Activated naive CD4-positive, alpha-beta T cell treated with anti-CD3 and anti-CD28 coated beads, Interleukin-2, amount 50 U/mL, for 24 hours (primary cell): ENCODE measurements around the gene MYH3.

Experiments
- H3K27ac Mint-ChIP-seq: one replicate; pipeline ENCODE4 v1.8.0; 2021; ENCODE audit warnings: mild to moderate bottlenecking, mixed read lengths
- H3K27me3 Mint-ChIP-seq: one replicate; pipeline ENCODE4 v1.8.0; 2021; ENCODE audit warnings: mixed read lengths
- H3K36me3 Mint-ChIP-seq: one replicate; pipeline ENCODE4 v1.8.0; 2021; ENCODE audit warnings: mixed read lengths
- H3K4me1 Mint-ChIP-seq: one replicate; pipeline ENCODE4 v1.8.0; 2021; ENCODE audit warnings: mixed read lengths
- H3K4me3 Mint-ChIP-seq: one replicate; pipeline ENCODE4 v1.8.0; 2021; ENCODE audit warnings: mild to moderate bottlenecking, mixed read lengths
- H3K9me3 Mint-ChIP-seq: one replicate; pipeline ENCODE4 v1.8.0; 2021; ENCODE audit warnings: mixed read lengths

Gene MYH3

DNA sequence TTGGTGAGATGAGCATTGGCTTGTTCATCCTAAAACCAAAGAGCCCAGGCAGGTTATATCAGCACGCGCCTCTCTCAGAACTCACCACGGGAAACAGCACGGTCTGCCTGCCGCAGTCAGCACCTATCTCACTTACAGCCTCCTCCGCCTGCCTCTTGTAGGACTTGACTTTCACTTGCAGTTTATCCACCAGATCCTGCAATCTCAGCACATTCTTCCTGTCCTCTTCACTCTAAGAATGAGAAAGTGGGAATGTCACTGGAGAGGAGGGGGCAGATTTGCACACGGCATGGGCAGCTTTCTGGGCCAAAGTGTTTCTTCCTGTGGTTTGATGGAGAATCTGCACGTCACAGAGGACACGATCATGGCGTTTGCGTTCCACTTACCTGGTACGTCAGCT, 27.4 kb downstream of the MYH3 start:
- Mint-ChIP-seq H3K36me3 (peaks cover 18% of the 10 kb centered on the region), H3K27me3 (no peaks in the 10 kb centered on the region), H3K27ac (no peak overlapping the region)

GRCh38 chr17:10628756-10629155, 28.4 kb downstream of the MYH3 start:
- H3K27ac Mint-ChIP-seq = no peak overlapping the region
- H3K4me1 Mint-ChIP-seq = no peaks in the 10 kb centered on the region
- H3K27me3 Mint-ChIP-seq = no peaks in the 10 kb centered on the region
- H3K36me3 Mint-ChIP-seq = peaks cover 16% of the 10 kb centered on the region
- no peak overlapping the region for H3K4me3 Mint-ChIP-seq
- no peaks in the 10 kb centered on the region for H3K9me3 Mint-ChIP-seq

More for the DNA sequence above, 27.4 kb downstream of the MYH3 start:
- Mint-ChIP-seq H3K4me1 (no peaks in the 10 kb centered on the region), H3K4me3 (no peak overlapping the region), H3K9me3 (no peaks in the 10 kb centered on the region)

DNA sequence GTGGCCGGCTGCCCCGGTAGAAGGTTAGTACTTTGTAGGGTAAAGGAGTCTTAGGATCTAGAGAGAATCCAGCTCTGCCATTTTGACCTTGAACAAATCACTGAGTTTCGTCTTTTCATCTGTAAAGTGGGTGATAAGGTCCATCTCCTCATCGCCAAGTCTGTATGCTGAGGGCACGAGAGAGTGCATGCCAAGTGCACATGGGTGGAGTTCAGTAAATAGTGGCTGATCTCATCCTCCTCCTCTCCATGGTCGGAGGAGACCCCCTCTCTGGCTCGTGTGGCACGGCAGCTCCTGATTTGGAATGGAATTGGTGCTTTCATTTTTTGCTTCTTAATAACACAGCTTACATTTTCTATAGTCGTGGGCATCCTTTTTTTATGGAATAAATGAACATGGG, 30.7 kb downstream of the MYH3 start:
- Mint-ChIP-seq H3K27ac (no peak overlapping the region), H3K4me3 (no peak overlapping the region), H3K36me3 (peaks cover 13% of the 10 kb centered on the region), H3K4me1 (no peaks in the 10 kb centered on the region), H3K9me3 (no peaks in the 10 kb centered on the region), H3K27me3 (no peaks in the 10 kb centered on the region)

- Mint-ChIP-seq H3K4me1 (no peaks in the 10 kb centered on the region), H3K27me3 (no peaks in the 10 kb centered on the region), H3K9me3 (no peaks in the 10 kb centered on the region), H3K36me3 (peaks cover 7% of the 10 kb centered on the region), H3K27ac (no peak overlapping the region), H3K4me3 (no peak overlapping the region)
Measured at GRCh38 chr17:10624969-10625368, 32.1 kb downstream of the MYH3 start.

GRCh38 chr17:10623737-10624338, 33.3 kb downstream of the MYH3 start:
- H3K27me3 Mint-ChIP-seq = no peaks in the 10 kb centered on the region

DNA sequence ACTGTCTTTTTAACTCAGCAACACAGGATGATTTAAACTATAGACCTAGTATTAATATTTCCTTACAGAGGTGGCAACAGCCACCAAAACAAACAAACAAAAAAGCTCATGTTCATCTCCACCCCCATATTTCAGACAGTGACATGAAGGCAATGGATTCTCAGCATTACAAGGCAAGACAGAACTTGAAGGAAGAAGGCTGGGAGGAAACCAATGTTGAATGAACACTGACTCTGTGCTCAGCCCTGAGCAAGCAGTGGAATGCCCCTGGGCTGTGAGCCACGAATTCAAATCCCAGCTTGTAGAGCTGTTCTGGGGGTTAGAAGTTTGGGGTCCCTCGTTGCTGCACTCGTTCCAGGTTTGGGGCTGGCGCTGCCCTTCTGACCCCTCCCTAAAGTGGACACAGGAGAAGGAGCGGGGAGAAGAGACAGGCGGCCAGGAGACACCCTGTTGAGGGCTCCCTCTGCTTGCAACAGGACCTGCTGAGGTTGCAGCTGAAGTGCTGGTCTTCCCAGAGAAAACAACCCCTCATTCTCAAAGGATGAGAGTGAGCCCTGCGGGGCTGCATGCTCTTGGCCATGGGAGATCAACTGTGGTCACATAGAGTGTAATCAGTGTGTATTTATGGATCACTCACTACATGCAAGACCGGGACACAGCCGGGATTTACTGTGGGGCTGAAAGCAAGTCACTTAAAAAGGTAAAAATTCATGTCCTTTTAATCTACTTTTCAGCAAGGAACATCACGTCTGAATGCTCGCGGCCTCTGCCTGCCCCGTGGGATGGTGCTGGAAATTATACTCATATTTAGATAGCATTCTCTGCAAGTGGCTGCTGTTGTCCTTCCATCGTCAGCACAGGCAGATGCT, 34.3 kb downstream of the MYH3 start:
- H3K27me3 Mint-ChIP-seq = no peaks in the 10 kb centered on the region
- no peaks in the 10 kb centered on the region for H3K9me3 Mint-ChIP-seq
- H3K36me3 Mint-ChIP-seq = no peaks in the 10 kb centered on the region
- no peak overlapping the region for H3K27ac Mint-ChIP-seq
- H3K4me1 Mint-ChIP-seq = no peaks in the 10 kb centered on the region
- no peak overlapping the region for H3K4me3 Mint-ChIP-seq

More at GRCh38 chr17:10623737-10624338, 33.3 kb downstream of the MYH3 start:
- no peaks in the 10 kb centered on the region for H3K4me1 Mint-ChIP-seq
- H3K27ac Mint-ChIP-seq = no peak overlapping the region
- H3K36me3 Mint-ChIP-seq = peaks cover 3% of the 10 kb centered on the region
- no peaks in the 10 kb centered on the region for H3K9me3 Mint-ChIP-seq
- H3K4me3 Mint-ChIP-seq = no peak overlapping the region

DNA sequence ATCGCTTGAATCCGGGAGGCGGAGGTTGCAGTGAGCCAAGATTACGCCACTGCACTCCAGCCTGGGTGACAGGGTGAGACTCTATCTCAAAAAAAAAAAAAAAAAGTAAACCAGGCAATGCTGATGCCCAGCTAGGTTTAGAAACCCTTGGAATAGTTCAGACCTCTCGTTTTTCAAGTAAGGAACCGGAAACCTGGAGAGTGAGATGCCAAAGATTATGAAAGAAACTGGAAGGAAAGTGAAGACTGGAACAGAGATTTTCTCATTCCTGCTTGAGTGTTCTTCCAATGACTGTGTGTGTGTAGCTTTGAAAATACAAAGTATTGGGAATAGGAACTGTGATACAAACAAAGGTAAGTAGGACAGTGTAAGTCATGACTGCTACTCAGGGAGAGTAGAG, 35.7 kb downstream of the MYH3 start:
- Mint-ChIP-seq H3K4me3 (no peak overlapping the region), H3K27me3 (no peaks in the 10 kb centered on the region), H3K9me3 (no peaks in the 10 kb centered on the region), H3K27ac (no peak overlapping the region), H3K36me3 (no peaks in the 10 kb centered on the region), H3K4me1 (no peaks in the 10 kb centered on the region)

DNA sequence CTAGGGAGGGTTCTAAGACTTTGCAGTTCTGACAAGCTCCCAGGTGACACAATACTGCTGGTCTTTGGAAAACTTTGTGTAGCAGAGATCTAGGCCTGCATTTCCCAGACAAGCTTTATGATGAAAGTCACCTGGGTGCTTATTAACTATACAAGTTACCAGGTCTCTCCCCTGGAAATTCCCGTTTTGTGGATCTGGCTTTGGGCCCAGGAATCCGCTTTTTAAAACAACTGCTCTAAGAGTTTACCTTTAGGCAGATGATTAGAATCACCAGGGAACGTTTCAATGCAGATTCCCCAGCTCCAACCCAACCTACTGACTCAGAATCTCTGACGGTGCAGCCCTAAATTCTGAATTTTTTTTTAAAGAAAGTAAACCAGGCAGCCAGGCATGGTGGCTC, 36.3 kb downstream of the MYH3 start:
- H3K9me3 Mint-ChIP-seq = no peaks in the 10 kb centered on the region
- no peaks in the 10 kb centered on the region for H3K4me1 Mint-ChIP-seq
- H3K4me3 Mint-ChIP-seq = no peak overlapping the region
- no peaks in the 10 kb centered on the region for H3K36me3 Mint-ChIP-seq
- no peak overlapping the region for H3K27ac Mint-ChIP-seq
- H3K27me3 Mint-ChIP-seq = no peaks in the 10 kb centered on the region

DNA sequence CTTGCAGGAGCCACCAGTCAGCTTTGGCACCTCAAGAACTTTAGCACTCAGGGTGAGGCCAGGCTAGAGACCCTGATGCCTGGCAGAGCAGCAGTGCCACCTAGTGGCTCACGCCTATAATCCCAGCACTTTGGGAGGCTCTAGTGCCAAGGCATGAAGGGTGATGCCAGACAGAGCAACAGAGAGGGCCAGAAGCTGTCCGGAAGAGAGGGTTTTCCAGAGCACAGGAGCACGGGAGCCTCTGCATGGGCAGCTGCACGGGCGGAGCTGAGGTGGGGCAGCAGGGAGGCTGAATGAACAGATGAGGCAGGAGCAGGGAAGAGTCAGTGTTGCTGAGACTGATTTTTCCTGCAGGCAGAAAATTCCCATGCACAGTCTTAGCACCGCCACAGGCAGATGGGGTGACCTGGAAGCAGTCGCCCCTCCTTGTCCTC, 38.9 kb downstream of the MYH3 start:
- no peak overlapping the region for H3K27ac Mint-ChIP-seq
- no peaks in the 10 kb centered on the region for H3K36me3 Mint-ChIP-seq
- H3K27me3 Mint-ChIP-seq = peaks cover 2% of the 10 kb centered on the region
- no peaks in the 10 kb centered on the region for H3K4me1 Mint-ChIP-seq
- no peak overlapping the region for H3K4me3 Mint-ChIP-seq
- H3K9me3 Mint-ChIP-seq = no peaks in the 10 kb centered on the region

- Mint-ChIP-seq H3K27me3 (peaks cover 3% of the 10 kb centered on the region), H3K4me1 (no peaks in the 10 kb centered on the region), H3K36me3 (no peaks in the 10 kb centered on the region), H3K4me3 (no peak overlapping the region), H3K9me3 (no peaks in the 10 kb centered on the region), H3K27ac (no peak overlapping the region)
Measured at GRCh38 chr17:10617120-10617505, 40.0 kb downstream of the MYH3 start.

GRCh38 chr17:10616502-10617119, 40.5 kb downstream of the MYH3 start:
- H3K9me3 Mint-ChIP-seq = no peaks in the 10 kb centered on the region
- H3K4me3 Mint-ChIP-seq = no peak overlapping the region
- H3K4me1 Mint-ChIP-seq = no peaks in the 10 kb centered on the region
- no peaks in the 10 kb centered on the region for H3K36me3 Mint-ChIP-seq
- H3K27ac Mint-ChIP-seq = no peak overlapping the region
- H3K27me3 Mint-ChIP-seq = peaks cover 3% of the 10 kb centered on the region

DNA sequence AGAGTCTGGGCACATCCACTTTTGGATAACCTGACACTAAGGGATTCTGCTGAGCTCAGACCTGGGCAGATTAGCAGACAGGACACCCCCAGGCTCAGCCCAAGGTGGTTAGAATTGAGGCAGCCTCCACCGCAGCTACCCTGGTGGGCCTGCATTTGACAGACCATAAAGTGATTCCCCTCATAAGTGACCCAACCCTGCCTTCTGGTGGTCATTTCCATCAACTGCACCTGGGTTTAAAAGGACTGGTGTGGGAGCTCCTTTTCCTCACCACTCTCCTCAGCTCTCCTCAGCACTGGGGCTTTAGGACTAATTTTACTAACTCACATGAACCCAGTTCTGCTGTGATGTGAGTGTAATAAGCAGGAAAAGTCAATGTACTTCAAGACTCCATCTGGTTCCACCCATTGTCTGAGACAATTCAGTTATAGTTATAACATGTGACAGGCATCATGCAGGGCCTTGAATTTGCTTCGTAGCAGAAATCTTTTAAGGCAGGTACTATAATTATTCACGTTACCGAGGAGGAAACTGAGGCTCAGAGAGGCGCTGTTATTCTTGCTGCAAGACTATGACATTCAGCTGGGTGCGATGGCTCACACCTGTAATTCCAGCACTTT, 42.5 kb downstream of the MYH3 start:
- Mint-ChIP-seq H3K9me3 (no peaks in the 10 kb centered on the region), H3K27me3 (peaks cover 4% of the 10 kb centered on the region), H3K27ac (no peak overlapping the region), H3K4me3 (no peak overlapping the region), H3K36me3 (no peaks in the 10 kb centered on the region), H3K4me1 (no peaks in the 10 kb centered on the region)

- no peak overlapping the region for H3K4me3 Mint-ChIP-seq
- H3K27ac Mint-ChIP-seq = no peak overlapping the region
- no peaks in the 10 kb centered on the region for H3K4me1 Mint-ChIP-seq
- H3K27me3 Mint-ChIP-seq = peaks cover 4% of the 10 kb centered on the region
- no peaks in the 10 kb centered on the region for H3K36me3 Mint-ChIP-seq
- H3K9me3 Mint-ChIP-seq = no peaks in the 10 kb centered on the region
Measured at GRCh38 chr17:10613775-10614513, 43.2 kb downstream of the MYH3 start.

- no peaks in the 10 kb centered on the region for H3K36me3 Mint-ChIP-seq
- no peaks in the 10 kb centered on the region for H3K4me1 Mint-ChIP-seq
- no peak overlapping the region for H3K27ac Mint-ChIP-seq
- H3K9me3 Mint-ChIP-seq = no peaks in the 10 kb centered on the region
- H3K4me3 Mint-ChIP-seq = no peak overlapping the region
- H3K27me3 Mint-ChIP-seq = peaks cover 4% of the 10 kb centered on the region
Measured at GRCh38 chr17:10612957-10613744, 44.0 kb downstream of the MYH3 start.

- Mint-ChIP-seq H3K4me3 (no peak overlapping the region), H3K4me1 (no peaks in the 10 kb centered on the region), H3K27ac (no peak overlapping the region), H3K27me3 (peaks cover 4% of the 10 kb centered on the region), H3K9me3 (no peaks in the 10 kb centered on the region), H3K36me3 (no peaks in the 10 kb centered on the region)
Measured at GRCh38 chr17:10610884-10611283, 46.2 kb downstream of the MYH3 start.
